HepG2 (cell line): ENCODE results near the gene PRPSAP2. TPM values are rescaled to one million over a fixed set of nuclear protein-coding genes. Genes with fewer than 3 reads are reported as not detected.

ENCODE experiments used
- ARNT ChIP-seq: fragments of 450-650 bp; IDR thresholded peaks from 2 replicates; pipeline ENCODE4 v1.6.1; 2017
- ERF ChIP-seq: IDR thresholded peaks from 2 replicates; pipeline ENCODE4 v1.6.1; 2018; ENCODE audit warnings: missing biosample characterization, missing genetic modification reagents
- MBNL3 ChIP-seq: fragments of 250-450 bp; sonication (Bioruptor Pico); conservative IDR thresholded peaks from 2 replicates; pipeline ENCODE4 v1.8.0; 2022; ENCODE audit warnings: mild to moderate bottlenecking, inconsistent platforms
- MED13 ChIP-seq: sonication (generic); formaldehyde crosslinking; IDR thresholded peaks from 2 replicates; pipeline ENCODE4 v1.5.0; 2020; ENCODE audit warnings: missing genetic modification reagents
- NCOA5 ChIP-seq: sonication (generic); formaldehyde crosslinking; IDR thresholded peaks from 2 replicates; pipeline ENCODE4 v1.4.0; 2020; ENCODE audit warnings: missing genetic modification reagents
- NFAT5 ChIP-seq: sonication (generic); formaldehyde crosslinking; IDR thresholded peaks from 2 replicates; pipeline ENCODE4 v1.4.0; 2020; ENCODE audit warnings: missing genetic modification reagents
- SP1 ChIP-seq, 2 experiments: fragments of 450-650 bp in 1 of 2; sonication (generic) in 1 of 2; formaldehyde crosslinking in 1 of 2; IDR thresholded peaks; 2 replicates each; pipeline versions ENCODE4 v1.4.0 to v1.6.1; 2016 to 2020; ENCODE audit warnings: missing genetic modification reagents in 1 of 2
- XRCC5 ChIP-seq: fragments of 200-400 bp; formaldehyde crosslinking; optimal IDR thresholded peaks from 2 replicates; pipeline ENCODE3; 2017; ENCODE audit warnings: mild to moderate bottlenecking, low read length
- ZNF343 ChIP-seq: sonication (generic); formaldehyde crosslinking; IDR thresholded peaks from 2 replicates; pipeline ENCODE4 v1.4.0; 2020; ENCODE audit warnings: mild to moderate bottlenecking, missing genetic modification reagents
- ZNF460 ChIP-seq: sonication (generic); formaldehyde crosslinking; IDR thresholded peaks from 2 replicates; pipeline ENCODE4 v1.5.1; 2020; ENCODE audit warnings: missing genetic modification reagents, mild to moderate bottlenecking, borderline replicate concordance
- ZNF550 ChIP-seq: sonication (generic); formaldehyde crosslinking; IDR thresholded peaks from 2 replicates; pipeline ENCODE4 v1.4.0; 2020; ENCODE audit warnings: mild to moderate bottlenecking, missing genetic modification reagents, borderline replicate concordance
- ZNF607 ChIP-seq: sonication (generic); formaldehyde crosslinking; IDR thresholded peaks from 2 replicates; pipeline ENCODE4 v1.5.1; 2020; ENCODE audit warnings: missing genetic modification reagents, mild to moderate bottlenecking, borderline replicate concordance
- ZNF7 ChIP-seq: IDR thresholded peaks from 2 replicates; pipeline ENCODE4 v1.6.1; 2016; ENCODE audit warnings: missing biosample characterization, missing genetic modification reagents
- ZNF879 ChIP-seq: sonication (generic); formaldehyde crosslinking; IDR thresholded peaks from 2 replicates; pipeline ENCODE4 v1.8.1; 2023; ENCODE audit warnings: missing genetic modification reagents
- polyA plus RNA-seq, 8 experiments: library from polyadenylated mRNA; depleted of rRNA in 3 of 8; stranded (reverse) in 7 of 8; unstranded in 1 of 8; fragments of >200 nt; fragmentation: Illumina TruSeq in 4 of 8; extraction: Trizol in 4 of 8; gene quantifications; 2 replicates each; pipeline versions ENCODE4 v1.2.1 to v1.2.3, GENCODE V29; 2011 to 2016; ENCODE audit warnings: low read depth in 4 of 8, missing spikeins in 1 of 8, mixed read lengths in 1 of 8; ENCODE audit not compliant: insufficient read depth in 1 of 8
- total RNA-seq, 5 experiments: library from RNA; depleted of rRNA; stranded (reverse); fragments of >200 nt; fragmentation: Illumina TruSeq; extraction: Trizol; gene quantifications; 2 replicates each; pipeline ENCODE4 v1.2.3, GENCODE V29; 2016; ENCODE audit warnings: low read depth in 1 of 5
- TF ChIP-seq, protein P1 (sequence below): sonication (generic); formaldehyde crosslinking; IDR thresholded peaks from 2 replicates; pipeline ENCODE4 v1.5.0; 2020; ENCODE audit warnings: missing genetic modification reagents
- TF ChIP-seq, protein P2 (sequence below): fragments of 450-650 bp; IDR thresholded peaks from 2 replicates; pipeline ENCODE4 v1.6.1; 2017; ENCODE audit warnings: mild to moderate bottlenecking

The PRPSAP2 gene
- total and polyA plus RNA-seq, 2 of the 13 experiments (the other 11 are each of a cell fraction or from before 2014, with no cell fraction given), result 34.0 to 58.9 TPM

DNA sequence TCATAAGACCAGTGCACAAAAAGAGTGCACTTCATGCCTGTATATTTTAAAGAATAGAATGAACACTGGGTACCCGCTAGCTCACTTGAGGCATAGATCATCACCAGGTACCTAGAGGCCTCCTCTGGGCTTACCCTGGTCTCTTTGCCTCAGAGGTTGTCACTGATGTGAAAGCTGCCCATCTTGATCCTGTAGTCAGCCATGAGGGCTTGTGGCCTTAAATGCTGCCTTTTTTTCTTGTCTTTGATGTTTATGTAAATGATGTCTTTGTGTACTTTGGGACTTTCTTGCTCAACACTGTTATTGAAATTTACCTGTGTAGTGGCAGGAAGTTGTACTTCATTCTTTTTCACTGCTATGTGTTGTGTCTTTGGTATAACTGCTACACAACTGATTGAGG is 67.3 kb downstream of the PRPSAP2 start (continued):
- no peak for TF ChIP-seq NFAT5 (CRISPR knock-in tag)
- TF ChIP-seq ARNT, result no peak
- no peak for TF ChIP-seq MED13 (CRISPR knock-in tag)
- no peak for TF ChIP-seq ZNF7 (CRISPR knock-in tag)
- TF ChIP-seq ZNF343 (CRISPR knock-in tag), result no peak
- no peak for TF ChIP-seq ZNF550 (CRISPR knock-in tag)
- TF ChIP-seq, protein P1, sequence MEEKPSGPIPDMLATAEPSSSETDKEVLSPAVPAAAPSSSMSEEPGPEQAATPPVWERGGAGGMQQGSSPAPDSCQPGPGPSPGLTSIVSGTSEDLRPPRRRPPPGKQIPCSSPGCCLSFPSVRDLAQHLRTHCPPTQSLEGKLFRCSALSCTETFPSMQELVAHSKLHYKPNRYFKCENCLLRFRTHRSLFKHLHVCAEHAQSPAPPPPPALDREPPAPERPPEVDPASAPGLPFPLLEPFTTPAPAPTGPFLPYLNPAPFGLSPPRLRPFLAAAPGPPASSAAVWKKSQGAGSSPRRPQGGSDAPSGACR (CRISPR knock-in tag), result no peak
- no peak for TF ChIP-seq ZNF607 (CRISPR knock-in tag)
- no peak for TF ChIP-seq XRCC5
- no peak for TF ChIP-seq NCOA5 (CRISPR knock-in tag)
- no peak for TF ChIP-seq SP1 (IDR thresholded peaks at IDR 0.05)
- TF ChIP-seq SP1 (CRISPR knock-in tag; IDR thresholded peaks at IDR 0.05), result no peak
- TF ChIP-seq ZNF460, result no peak
- no peak for TF ChIP-seq ERF (CRISPR knock-in tag)
- TF ChIP-seq ZNF879 (CRISPR knock-in tag), result no peak
- TF ChIP-seq, protein P2, sequence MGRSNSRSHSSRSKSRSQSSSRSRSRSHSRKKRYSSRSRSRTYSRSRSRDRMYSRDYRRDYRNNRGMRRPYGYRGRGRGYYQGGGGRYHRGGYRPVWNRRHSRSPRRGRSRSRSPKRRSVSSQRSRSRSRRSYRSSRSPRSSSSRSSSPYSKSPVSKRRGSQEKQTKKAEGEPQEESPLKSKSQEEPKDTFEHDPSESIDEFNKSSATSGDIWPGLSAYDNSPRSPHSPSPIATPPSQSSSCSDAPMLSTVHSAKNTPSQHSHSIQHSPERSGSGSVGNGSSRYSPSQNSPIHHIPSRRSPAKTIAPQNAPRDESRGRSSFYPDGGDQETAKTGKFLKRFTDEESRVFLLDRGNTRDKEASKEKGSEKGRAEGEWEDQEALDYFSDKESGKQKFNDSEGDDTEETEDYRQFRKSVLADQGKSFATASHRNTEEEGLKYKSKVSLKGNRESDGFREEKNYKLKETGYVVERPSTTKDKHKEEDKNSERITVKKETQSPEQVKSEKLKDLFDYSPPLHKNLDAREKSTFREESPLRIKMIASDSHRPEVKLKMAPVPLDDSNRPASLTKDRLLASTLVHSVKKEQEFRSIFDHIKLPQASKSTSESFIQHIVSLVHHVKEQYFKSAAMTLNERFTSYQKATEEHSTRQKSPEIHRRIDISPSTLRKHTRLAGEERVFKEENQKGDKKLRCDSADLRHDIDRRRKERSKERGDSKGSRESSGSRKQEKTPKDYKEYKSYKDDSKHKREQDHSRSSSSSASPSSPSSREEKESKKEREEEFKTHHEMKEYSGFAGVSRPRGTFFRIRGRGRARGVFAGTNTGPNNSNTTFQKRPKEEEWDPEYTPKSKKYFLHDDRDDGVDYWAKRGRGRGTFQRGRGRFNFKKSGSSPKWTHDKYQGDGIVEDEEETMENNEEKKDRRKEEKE, result no peak
- TF ChIP-seq MBNL3 (CRISPR knock-in tag), result no peak
